Stimulated activated CD8-positive, alpha-beta memory T cell treated with anti-CD3 and anti-CD28 coated beads, Interleukin-4, amount 100 ng/mL, for 1 hour (primary cell): ENCODE measurements around the gene CD40LG.
A peak's percentile ranks its signal among the peaks of the same experiment; 100 is the strongest.

ENCODE experiments used
- DNase-seq, 2 donors: peaks; one replicate each; pipeline ENCODE4 v3.0.0-alpha.2; 2020; ENCODE audit warnings: low read depth in 2 of 2, low spot score in 1 of 2

The CD40LG gene

DNA sequence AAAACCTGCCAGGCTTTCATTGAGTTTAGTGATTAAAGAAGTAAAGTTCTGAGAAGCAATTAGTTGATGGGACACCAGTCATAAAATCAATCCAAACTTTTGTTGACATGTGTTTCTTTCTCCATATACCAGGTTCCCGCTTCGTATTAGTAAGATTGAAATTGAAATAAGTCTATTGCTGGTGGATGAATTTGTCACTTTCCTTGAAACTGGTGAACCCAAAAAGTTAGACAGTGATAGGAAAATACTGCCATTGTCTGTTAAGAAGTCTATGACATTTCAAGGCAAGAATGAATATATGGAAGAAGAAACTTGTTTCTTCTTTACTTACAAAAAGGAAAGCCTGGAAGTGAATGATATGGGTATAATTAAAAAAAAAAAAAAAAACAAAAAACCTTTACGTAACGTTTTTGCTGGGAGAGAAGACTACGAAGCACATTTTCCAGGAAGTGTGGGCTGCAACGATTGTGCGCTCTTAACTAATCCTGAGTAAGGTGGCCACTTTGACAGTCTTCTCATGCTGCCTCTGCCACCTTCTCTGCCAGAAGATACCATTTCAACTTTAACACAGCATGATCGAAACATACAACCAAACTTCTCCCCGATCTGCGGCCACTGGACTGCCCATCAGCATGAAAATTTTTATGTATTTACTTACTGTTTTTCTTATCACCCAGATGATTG, at the start of gene CD40LG:
Gene CD40LG (plus strand): TSS at position 482 of the 684 bp plus-strand sequence. CDS start 91 bp downstream, at position 573.
- no peak for DNase-seq

DNA sequence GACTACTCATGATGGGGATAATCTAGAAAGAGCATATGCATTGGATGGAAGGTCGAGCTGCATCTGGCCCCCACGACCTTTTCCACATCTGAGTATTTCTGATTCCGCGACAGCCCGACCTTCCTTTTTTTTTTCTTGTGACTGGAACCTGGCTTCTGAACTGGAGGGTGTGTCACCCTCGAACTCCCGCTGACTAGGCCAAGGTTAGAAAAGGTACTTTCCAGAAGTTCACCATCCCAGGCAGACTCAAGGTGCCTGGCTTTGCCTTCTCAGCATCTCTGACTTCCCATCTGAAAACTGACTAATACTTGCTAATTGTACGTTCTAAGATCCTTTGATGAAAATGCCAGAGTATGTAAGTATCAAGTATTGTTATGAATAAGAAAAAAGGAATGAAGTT, 49.3 kb upstream of the CD40LG start:
- DNase-seq, result no peak

DNA sequence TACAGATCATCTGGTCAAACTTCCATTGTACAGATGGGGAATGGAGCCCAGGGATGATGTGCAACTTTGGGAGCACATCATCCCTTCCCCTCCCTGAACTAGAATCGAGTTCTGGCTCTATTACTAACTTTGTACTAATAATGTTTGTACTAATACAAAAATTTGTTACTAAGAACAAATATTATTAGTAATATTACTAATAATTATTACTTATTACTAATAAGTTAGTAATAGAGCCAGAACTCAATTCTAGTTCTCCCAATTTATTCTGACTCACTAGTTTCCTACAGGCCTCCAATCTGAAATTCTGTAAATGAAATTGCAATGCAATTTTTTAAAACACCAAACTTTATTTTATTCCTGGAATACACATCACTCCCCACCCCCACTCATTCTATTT, 47.9 kb upstream of the CD40LG start:
- no peak for DNase-seq

DNA sequence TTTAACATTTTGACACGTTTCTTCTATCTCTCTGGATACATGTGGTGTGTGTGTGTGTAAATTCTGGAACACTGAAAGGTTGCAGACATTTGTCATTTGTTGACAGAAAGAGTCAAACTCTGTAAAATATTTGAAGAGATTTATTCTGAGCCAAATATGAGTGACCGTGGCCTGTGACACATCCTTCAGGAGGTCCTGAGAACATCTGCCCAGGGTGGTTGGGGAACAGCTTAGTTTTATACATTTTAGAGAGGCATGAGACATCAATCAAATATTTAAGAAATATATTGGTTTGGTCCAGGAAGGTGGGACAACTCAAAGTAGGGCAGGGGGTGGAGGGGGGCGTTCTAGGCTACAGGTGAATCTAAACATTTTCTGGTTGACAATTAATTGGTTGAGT, 40.7 kb upstream of the CD40LG start:
- no peak for DNase-seq

DNA sequence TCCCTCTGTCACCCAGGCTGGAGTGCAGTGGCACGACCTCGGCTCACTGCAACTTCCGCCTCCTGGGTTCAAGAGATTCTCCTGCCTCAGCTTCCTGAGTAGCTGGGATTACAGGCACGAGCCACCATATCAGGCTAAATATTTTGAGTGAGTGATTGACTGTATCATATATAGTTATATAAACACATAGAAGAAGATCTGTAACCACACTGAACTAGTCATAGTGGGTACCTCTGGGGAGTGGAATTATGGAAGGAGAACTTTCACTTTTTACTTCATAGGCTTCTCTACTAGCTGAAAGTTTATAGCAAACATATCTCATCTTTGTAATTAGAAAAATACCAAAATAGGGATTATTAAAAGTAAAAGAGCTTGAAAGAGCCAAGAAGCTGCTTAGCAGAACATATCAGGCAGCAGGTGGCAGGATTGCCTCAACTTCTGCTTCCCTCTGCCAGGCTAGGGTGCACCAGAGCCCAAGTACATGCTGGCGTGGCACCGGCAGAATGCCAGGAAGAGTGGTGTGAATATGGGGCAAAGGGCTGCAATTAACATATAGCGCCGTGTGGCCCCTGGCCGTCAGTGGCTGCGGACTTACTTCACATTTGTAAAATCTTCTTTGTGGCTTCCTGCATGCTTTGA, 39.5 kb upstream of the CD40LG start:
- peak in 1 of 2 donors; percentile 37 for DNase-seq

DNA sequence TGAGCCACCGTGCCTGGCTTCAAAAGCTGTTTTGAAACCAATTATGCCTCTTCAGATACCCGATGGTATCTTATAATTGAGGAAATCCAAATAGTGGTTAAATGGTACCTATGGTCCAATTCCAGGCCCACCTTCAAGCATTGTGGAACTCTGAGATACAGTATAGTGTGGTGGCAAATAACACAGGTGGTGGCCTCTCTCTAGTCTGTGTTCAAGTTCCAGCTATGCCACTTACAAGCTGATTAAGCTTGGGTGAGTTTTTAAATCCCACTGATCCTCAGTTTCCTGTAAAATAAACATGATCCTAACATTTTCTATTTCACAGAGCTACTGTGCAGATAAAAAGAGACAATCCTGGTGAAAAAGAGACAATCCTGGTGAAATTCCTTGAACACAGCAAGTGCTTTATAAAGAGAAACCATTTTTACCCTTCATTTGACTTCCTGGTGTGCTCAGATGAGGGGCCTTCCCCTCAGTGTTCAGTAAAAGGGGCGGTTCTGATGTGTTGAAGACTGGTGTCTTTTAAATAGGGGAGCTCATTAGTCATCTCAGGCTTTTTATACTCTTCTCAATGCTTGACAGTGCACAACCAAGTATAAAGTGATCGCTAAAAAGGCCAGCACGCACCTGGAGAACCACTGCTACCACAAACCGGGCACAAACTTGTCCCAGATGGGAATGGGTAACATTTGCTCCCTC, 30.8 kb upstream of the CD40LG start:
- no peak for DNase-seq

DNA sequence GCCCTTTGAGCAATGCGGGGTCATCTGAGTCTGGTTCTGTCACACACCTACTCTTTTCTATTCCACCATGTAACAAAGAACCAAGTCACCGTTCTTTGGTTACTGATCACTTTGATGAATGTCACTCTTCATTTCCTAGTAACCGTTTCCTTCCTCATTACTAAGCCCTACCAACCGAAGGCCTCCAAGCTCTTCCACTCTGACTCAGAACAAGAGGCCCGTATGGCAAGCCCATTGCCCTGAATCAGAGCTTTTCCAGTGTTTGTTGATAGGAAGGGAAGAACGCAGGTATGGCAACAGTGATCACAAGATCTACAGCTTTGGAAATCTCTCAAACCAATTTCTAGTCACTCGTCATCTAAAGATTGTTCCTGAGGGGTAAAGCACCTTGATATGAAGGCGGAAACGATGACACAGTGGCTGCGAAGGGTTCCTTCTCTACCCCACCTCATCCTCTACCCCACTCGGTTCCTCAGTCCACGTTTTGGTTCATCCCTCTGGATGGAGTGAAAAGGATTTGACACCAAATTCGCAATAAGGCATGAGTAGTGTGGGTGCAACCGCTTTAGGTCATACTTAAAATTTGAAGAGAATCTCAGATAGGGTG, 28.0 kb upstream of the CD40LG start:
- DNase-seq, result no peak

DNA sequence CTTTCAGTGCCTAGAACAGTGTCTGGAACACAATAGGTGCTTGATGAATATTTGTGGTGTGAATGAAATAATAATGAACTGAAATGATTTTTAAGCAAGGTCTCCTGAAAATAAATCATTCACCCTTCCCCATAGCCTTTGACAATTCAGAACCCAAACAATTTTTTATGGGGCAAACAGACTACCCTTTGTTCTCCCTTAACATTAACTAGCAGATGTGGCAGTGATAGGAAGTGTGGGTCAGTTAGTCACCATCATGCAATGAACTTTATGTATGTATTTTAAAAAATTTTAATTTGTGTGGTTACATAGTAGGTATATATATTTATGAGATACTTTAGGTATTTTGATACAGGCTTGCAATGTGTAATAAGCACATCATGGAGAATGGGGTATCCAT, 27.2 kb upstream of the CD40LG start:
- DNase-seq, result no peak

DNA sequence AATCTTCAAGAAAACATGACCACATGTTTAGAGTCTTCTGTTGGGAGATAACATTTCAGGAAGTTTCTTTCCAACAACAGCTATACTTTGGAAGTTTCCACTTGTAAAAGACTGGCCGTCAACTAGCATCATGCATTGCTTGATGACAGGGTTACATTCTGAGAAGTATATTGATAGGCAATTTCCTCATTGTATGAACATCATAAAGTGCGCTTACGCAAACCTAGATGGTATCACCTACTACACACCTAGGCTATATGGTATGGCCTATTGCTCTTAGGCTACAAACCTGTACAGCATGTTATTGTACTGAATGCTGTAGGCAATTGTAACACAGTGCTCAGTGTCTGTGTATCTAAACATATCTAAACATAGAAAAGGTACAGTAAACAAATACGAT, 25.4 kb upstream of the CD40LG start:
- no peak for DNase-seq

DNA sequence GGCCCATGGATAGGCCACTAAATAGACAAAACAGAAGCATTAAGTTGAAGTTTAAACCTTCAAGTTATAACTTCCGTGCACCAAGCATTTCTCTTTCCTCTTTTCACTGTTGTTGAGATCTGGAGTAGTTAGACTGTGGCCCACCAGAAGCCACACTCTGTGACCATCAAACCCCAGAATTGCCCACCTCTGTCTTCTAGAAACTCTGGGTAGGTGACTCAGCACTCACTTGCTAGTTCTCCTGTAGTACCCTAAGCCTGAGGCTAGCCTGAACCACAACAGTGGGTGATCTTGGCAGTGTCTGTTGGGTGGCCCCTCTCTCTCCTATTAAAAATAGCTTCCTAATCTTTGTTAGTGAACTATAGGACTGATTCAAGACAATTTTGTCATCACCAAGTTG, 24.6 kb upstream of the CD40LG start:
- no peak for DNase-seq

DNA sequence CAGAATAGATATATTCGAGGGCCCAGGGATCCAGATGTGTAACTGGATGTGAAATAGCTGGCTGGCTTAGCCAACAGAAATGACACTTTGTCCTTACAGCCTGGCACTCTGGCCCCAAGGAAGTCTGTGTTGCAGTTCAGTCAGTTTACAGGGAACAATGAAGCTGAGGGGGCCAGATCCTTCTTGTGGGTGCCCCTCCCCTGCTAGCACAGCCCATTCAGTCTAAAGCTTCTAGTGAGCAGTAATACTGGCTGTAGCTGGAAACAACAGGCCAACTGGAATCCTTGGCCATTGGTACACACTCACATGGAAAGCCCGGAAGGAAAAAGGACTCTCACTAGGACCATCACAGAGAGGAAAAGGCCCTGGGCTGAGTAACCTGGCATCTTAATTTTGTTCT, 22.7 kb upstream of the CD40LG start:
- no peak for DNase-seq

DNA sequence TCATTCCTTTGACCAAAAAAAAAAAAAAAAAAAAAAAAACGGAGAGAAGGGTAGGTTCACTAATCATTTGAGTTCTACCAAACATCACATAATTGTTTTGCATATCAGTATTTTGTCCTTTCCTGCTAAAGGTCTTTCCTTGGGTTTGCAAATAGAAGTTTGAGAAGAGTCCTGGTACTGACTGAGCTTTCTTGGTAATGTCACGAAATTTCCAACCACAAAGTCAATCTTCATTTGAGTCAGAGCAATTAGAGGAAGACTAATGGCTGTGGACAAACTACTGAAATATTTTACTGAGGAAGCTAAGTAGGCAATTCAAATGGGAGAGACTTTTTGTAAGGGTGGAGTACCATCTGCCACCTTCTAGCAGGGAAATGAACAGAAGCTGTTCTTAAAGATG, 21.7 kb upstream of the CD40LG start:
- DNase-seq, result no peak

DNA sequence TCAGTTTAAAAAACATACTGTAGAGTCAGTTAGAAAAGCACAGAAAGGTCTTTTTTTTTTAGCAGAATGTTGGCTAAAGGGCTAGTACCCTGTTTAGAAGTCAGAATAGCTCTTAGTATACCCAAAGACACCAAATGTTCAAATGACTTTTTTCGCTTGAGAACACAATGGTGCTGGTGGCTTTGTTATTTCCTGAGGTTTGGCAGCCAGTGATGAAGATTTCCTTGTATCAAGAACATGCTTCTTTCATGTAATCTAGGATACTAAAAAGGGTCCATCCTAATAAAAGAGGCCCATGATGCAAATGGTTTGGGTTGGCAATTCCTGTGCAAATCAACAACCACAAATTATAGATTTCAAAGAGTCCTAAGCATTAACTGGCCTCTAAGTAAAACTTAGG, 21.1 kb upstream of the CD40LG start:
- no peak for DNase-seq

DNA sequence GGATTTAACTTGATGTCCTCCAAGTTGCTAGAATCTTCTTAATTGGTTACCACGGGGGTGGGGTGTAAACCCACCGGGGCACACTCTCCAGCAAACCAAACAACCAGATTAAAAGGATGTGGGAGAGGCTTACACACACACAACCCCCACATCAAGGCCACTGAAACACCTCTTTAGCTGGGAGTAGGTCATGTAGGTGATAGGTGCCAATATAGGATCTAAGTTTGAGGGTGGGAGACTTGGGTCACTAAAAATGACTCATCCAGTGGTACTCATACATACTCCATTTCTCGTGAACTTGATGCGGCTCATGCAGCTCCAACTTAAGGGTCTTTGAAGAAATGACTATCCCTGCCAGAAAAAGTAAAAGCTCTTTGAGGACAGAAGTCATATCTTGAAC, 20.5 kb upstream of the CD40LG start:
- no peak for DNase-seq

DNA sequence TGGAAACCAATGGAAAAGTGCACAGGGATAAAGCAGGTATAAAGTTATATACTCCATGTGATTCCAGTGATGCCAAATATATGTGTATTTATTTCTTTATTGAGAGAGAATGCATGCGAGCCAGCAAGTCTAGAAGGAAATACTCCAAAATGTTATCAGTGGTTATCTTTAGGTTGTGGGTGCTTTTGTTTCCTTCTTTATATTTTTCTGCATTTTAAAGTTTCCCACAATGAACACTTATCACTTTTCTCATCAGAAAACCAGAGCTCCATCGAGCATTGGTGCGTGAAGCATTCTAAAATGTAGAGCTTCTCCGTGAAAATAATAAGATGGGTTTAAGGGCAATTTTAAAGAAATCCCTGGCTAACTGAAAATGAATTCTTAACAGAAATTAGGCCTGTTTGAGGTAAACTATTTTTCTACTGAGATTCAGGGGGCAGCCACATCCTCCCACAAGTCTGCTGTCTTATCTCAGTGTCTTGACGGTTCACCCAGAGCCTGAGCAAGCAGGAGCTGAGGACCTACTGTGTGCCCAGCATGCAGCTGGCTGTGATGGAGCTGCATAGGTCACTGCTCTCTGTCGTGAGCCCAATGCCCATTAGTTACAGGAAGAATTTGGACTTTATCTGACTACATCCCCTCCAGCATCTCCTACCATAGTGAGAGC, 18.7 kb upstream of the CD40LG start:
- no peak for DNase-seq

DNA sequence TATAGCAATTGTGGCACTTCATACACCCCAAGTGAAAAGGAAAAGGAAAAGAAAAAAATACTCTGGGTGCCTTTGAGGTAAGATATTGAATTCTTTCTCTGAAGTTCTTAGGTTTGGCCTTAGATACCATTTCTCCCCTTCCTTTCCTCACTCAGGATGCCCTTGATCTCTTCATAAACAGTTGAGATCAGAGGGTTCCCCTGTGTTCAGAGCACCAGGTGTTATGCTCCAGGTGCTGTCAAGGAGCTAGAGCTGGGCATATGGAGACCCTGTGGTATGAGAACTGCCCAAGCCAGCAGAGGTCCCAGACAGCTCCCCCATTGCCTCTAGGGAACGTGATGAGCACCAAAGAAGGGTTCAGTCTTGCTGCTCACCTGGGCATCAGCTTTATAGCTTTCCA, 17.1 kb upstream of the CD40LG start:
- DNase-seq, result no peak

DNA sequence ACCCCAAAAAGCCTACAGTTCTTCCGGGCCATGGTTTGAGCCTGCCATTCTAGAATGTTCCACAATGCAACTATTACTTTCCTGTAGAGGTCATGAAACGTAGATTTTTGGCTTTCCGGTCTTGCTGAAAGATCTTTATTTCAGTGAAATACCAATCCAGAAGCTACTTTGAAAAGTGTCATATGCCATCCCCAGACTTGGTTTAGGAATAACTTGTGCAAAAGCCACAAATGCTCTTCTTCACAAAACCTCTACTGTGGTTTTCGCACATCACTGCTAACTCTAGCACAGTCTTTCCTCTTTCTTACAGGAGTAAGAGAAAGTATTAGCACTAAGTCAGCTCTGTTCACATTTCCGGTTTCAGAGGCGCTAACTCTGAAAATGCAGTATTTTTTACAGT, 12.7 kb upstream of the CD40LG start:
- DNase-seq, result no peak

DNA sequence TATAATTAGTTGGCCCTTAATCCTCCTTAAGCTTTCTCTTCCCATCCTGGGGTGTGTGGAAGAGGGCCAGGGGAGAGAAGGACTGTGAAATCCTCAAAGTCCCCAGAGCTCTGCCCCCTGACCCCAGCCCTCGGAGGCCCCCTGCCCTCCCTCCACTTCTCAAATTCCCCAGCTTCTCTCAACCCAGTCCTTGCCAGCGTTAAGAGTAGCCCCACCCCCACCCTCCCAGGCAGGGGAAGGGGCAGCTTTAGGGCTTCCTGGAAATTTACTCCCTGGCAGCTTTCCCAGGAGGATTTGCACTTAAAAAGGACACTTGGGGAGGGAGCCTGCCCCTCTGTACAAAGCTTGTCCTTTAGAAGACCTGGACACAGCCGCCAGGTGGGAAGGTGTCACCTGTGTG, 11.8 kb upstream of the CD40LG start:
- no peak for DNase-seq

DNA sequence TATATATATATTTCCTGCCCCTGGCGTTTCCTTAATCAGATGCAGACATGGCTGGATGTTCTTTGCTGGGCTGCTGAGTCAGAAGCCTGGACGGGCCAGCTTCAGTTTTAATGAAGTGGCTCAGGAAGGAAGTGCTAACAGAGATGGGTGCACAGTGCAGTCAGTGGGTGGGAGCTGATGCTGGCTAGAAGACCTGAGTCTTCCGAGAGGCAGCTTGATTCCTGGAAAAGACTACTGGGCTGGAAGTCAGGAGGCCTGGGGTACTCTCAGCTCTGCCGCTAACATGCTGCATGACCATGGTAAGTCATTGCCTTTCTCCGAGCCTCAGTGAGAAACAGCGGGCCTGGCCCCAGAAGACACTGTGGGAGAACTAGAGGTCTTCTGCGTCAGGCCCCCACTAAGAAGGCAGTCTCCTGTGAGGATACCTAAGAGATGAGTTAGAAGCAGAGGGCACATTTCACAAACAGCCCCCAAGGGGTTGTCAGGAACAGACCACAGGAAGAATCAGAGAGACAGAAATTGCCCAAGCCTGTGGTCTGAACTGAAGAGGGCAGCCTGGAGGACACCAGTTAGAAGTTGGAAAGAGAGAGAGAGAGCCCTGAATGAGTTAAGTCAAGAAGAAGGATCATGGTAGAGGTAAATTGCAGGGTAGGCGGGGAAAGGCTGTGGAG, 8.3 kb upstream of the CD40LG start:
- DNase-seq, result no peak

DNA sequence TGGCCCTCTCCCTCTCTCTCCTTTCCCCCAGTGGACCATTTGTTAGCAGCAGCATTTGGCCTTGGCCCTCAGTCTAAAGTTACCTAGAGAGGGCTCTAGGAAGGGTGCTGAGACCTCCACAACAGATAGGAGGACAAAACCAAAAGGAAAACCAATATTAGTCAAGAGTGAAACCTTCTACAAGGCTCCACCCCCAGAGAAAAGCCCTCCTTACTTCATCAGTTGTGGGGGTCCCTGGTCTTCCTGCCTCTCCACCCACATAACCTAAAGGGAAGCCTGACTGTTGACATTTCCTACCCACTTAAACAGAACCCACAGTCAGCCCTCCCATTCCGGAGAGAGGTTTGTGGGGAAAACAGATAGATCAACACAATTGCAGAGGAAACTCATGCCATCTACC, 4.7 kb upstream of the CD40LG start:
- no peak for DNase-seq

DNA sequence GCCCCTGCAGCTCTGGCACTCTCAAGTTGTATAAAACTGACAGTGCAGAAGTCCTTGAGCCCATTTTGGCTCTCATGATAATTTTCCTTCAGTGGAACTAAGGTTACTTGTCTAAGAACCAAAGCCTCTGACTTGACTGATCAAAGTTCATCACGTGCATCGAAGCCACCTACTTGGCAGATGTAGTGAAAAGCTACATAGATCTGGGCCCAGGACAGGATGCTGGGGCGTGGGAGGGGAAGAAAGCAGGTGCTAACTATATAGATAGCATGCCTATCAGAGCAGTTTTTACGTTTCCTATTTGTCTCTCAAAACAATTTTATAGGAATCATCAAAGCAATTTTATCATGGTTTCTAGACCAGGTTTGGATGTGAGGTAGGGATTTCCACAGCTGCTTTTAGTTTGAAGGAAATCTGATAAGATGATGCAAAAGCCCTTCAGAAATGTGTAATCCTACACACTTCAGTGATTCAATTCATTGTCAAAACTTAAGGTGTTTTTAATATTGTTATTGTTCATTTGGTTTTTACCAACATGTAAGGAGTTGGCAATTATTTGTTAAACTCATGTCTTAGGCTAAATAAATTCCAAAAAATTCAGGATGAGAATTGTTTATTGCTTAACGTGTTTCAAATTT, 1.2 kb upstream of the CD40LG start:
- DNase-seq, result no peak
